Activated naive CD8-positive, alpha-beta T cell treated with anti-CD3 and anti-CD28 coated beads, Interleukin-2, amount 10 ng/mL, durations not matched to agents 7 days and 5 days (primary cell): ENCODE data around the gene CLIP1. TPM values are rescaled to one million over a fixed set of nuclear protein-coding genes. Genes with fewer than 3 reads are reported as not detected.
"Not testable (repeated sequence)": the region's sequence is repeated elsewhere in the genome, so short reads cannot be mapped to it uniquely, and the experiment has no call there.

Experiments
- ATAC-seq: fragments of 150-1000 bp; cut with Tn5 transposase; one replicate; pipeline ENCODE4 v1.10.0; 2021; ENCODE audit warnings: low read depth, moderate library complexity
- POLR2A ChIA-PET: fragments of 350-600 bp; sonication (Branson Sonifier 250); formaldehyde crosslinking; loops from one replicate; lab custom pipeline; 2021; ENCODE audit warnings: antibody characterized with exemption; lab: Charles Lee
- DNase-seq: peaks from one replicate; pipeline ENCODE4 v3.0.0; 2021
- H3K27ac Mint-ChIP-seq: one replicate; pipeline ENCODE4 v1.8.0; 2022; ENCODE audit warnings: mild to moderate bottlenecking, mixed read lengths
- H3K27me3 Mint-ChIP-seq: one replicate; pipeline ENCODE4 v1.8.0; 2022; ENCODE audit warnings: mild to moderate bottlenecking, moderate library complexity, mixed read lengths
- H3K36me3 Mint-ChIP-seq: one replicate; pipeline ENCODE4 v1.8.0; 2021; ENCODE audit warnings: mild to moderate bottlenecking, mixed read lengths
- H3K4me1 Mint-ChIP-seq: one replicate; pipeline ENCODE4 v1.8.0; 2021; ENCODE audit warnings: mixed read lengths
- H3K4me3 Mint-ChIP-seq: one replicate; pipeline ENCODE4 v1.8.0; 2022; ENCODE audit warnings: mild to moderate bottlenecking, moderate library complexity, mixed read lengths
- H3K9me3 Mint-ChIP-seq: one replicate; pipeline ENCODE4 v1.8.0; 2021; ENCODE audit warnings: mixed read lengths
- total RNA-seq, 2 experiments: library from RNA; stranded (reverse); gene quantifications; one replicate each; pipeline ENCODE4 v1.2.3, GENCODE V29; 2021

CLIP1 gene
- 10 to 100 TPM; 61.2 to 61.5 TPM for total RNA-seq

GRCh38 chr12:122421821-122422729 lies at the start of gene CLIP1:
TSS of gene CLIP1 (minus strand) at chr12:122422669. CDS start at chr12:122380452, 42,217 bp downstream.
- H3K9me3 Mint-ChIP-seq, result no peaks in the 10 kb centered on the region
- no peaks in the 10 kb centered on the region for H3K27me3 Mint-ChIP-seq
- DNase-seq (peak; percentile 81), ATAC-seq (peak; percentile 76)
- H3K27ac Mint-ChIP-seq, result peak within 1 kb of the TSS; percentile 89
- peak within 1 kb of the TSS; percentile 86 for H3K4me3 Mint-ChIP-seq
- POLR2A ChIA-PET, result interaction anchor here (0.6 to 1.1 kb wide), 7 partner anchors 8 to 104 kb away, joined by 3 to 6 read pairs (median 3); partner anchors contain the start of genes KNTC1, RSRC2 and ZCCHC8
- no peaks in the 10 kb centered on the region for H3K36me3 Mint-ChIP-seq
- peaks cover 22% of the 10 kb centered on the region for H3K4me1 Mint-ChIP-seq

GRCh38 chr12:122471324-122472226 lies 49.1 kb upstream of the CLIP1 start:
- H3K4me3 Mint-ChIP-seq, result no peak overlapping the region
- peak; percentile 53 for ATAC-seq

GRCh38 chr12:122470576-122470975 lies 48.1 kb upstream of the CLIP1 start:
- not testable (repeated sequence) for H3K27ac Mint-ChIP-seq, H3K27me3 Mint-ChIP-seq, H3K9me3 Mint-ChIP-seq, H3K36me3 Mint-ChIP-seq, ATAC-seq, H3K4me3 Mint-ChIP-seq
- DNase-seq, result peak; percentile 12
- POLR2A ChIA-PET, result interaction anchor here (1.8 to 2.5 kb wide), 2 partner anchors 49 to 71 kb away, joined by 6 to 12 read pairs; partner anchors contain the start of gene CLIP1
- peaks cover 12% of the 10 kb centered on the region for H3K4me1 Mint-ChIP-seq

More at GRCh38 chr12:122471324-122472226, 49.1 kb upstream of the CLIP1 start:
- H3K27ac Mint-ChIP-seq, result no peak overlapping the region
- POLR2A ChIA-PET, result interaction anchor here (0.6 to 2.5 kb wide), 7 partner anchors 14 to 139 kb away, joined by 3 to 12 read pairs (median 4); partner anchors contain the start of gene CLIP1
- peaks cover 12% of the 10 kb centered on the region for H3K4me1 Mint-ChIP-seq
- no peak for DNase-seq
- H3K36me3 Mint-ChIP-seq, result peaks cover 17% of the 10 kb centered on the region
- no peaks in the 10 kb centered on the region for H3K9me3 Mint-ChIP-seq
- H3K27me3 Mint-ChIP-seq, result no peaks in the 10 kb centered on the region

- ATAC-seq, H3K27ac Mint-ChIP-seq, H3K36me3 Mint-ChIP-seq, H3K27me3 Mint-ChIP-seq, H3K4me1 Mint-ChIP-seq, H3K9me3 Mint-ChIP-seq, H3K4me3 Mint-ChIP-seq, POLR2A ChIA-PET, DNase-seq: not testable (repeated sequence)
Observed at GRCh38 chr12:122469856-122470255, 47.4 kb upstream of the CLIP1 start.

- no peak for ATAC-seq
- Mint-ChIP-seq H3K27me3 (no peaks in the 10 kb centered on the region), H3K4me1 (peaks cover 6% of the 10 kb centered on the region), H3K27ac (no peak overlapping the region), H3K4me3 (no peak overlapping the region), H3K36me3 (no peaks in the 10 kb centered on the region), H3K9me3 (no peaks in the 10 kb centered on the region)
- DNase-seq, result peak; percentile 1
- POLR2A ChIA-PET, result no interaction called here
Observed at GRCh38 chr12:122467983-122468382, 45.5 kb upstream of the CLIP1 start.

GRCh38 chr12:122464317-122465042 lies 42.0 kb upstream of the CLIP1 start:
- H3K4me3 Mint-ChIP-seq, H3K36me3 Mint-ChIP-seq, H3K27me3 Mint-ChIP-seq, H3K9me3 Mint-ChIP-seq, DNase-seq, H3K27ac Mint-ChIP-seq, POLR2A ChIA-PET, ATAC-seq, H3K4me1 Mint-ChIP-seq: not testable (repeated sequence)

- DNase-seq (no peak), ATAC-seq (no peak)
- POLR2A ChIA-PET, result no interaction called here
- H3K4me1 Mint-ChIP-seq, result peaks cover 4% of the 10 kb centered on the region
- no peaks in the 10 kb centered on the region for H3K9me3 Mint-ChIP-seq
- H3K36me3 Mint-ChIP-seq, result no peaks in the 10 kb centered on the region
- no peak overlapping the region for H3K27ac Mint-ChIP-seq
- H3K4me3 Mint-ChIP-seq, result no peak overlapping the region
- H3K27me3 Mint-ChIP-seq, result no peaks in the 10 kb centered on the region
Observed at GRCh38 chr12:122460641-122461040, 38.2 kb upstream of the CLIP1 start.

- H3K27ac Mint-ChIP-seq, result no peak overlapping the region
- no peak overlapping the region for H3K4me3 Mint-ChIP-seq
- H3K27me3 Mint-ChIP-seq, result no peaks in the 10 kb centered on the region
- POLR2A ChIA-PET, result no interaction called here
- no peak for DNase-seq
- no peaks in the 10 kb centered on the region for H3K9me3 Mint-ChIP-seq
- no peaks in the 10 kb centered on the region for H3K36me3 Mint-ChIP-seq
- peaks cover 4% of the 10 kb centered on the region for H3K4me1 Mint-ChIP-seq
- no peak for ATAC-seq
Observed at GRCh38 chr12:122460061-122460460, 37.6 kb upstream of the CLIP1 start.

- peak; percentile 9 for DNase-seq
- POLR2A ChIA-PET, result no interaction called here
- ATAC-seq, result no peak
- H3K4me1 Mint-ChIP-seq, result peaks cover 6% of the 10 kb centered on the region
- no peaks in the 10 kb centered on the region for H3K9me3 Mint-ChIP-seq
- no peak overlapping the region for H3K4me3 Mint-ChIP-seq
- H3K36me3 Mint-ChIP-seq, result no peaks in the 10 kb centered on the region
- no peak overlapping the region for H3K27ac Mint-ChIP-seq
- no peaks in the 10 kb centered on the region for H3K27me3 Mint-ChIP-seq
Observed at GRCh38 chr12:122459211-122459610, 36.7 kb upstream of the CLIP1 start.

- H3K4me1 Mint-ChIP-seq, result peaks cover 12% of the 10 kb centered on the region
- ATAC-seq (no peak), DNase-seq (peak; percentile 24)
- POLR2A ChIA-PET, result no interaction called here
- no peaks in the 10 kb centered on the region for H3K9me3 Mint-ChIP-seq
- no peak overlapping the region for H3K27ac Mint-ChIP-seq
- no peaks in the 10 kb centered on the region for H3K27me3 Mint-ChIP-seq
- no peak overlapping the region for H3K4me3 Mint-ChIP-seq
- no peaks in the 10 kb centered on the region for H3K36me3 Mint-ChIP-seq
Observed at GRCh38 chr12:122458105-122459035, 35.9 kb upstream of the CLIP1 start.

GRCh38 chr12:122457627-122458026 lies 35.2 kb upstream of the CLIP1 start:
- Mint-ChIP-seq H3K36me3 (no peaks in the 10 kb centered on the region), H3K27ac (peak overlapping the region; percentile 21), H3K4me3 (no peak overlapping the region), H3K27me3 (no peaks in the 10 kb centered on the region), H3K9me3 (no peaks in the 10 kb centered on the region), H3K4me1 (peaks cover 19% of the 10 kb centered on the region)
- POLR2A ChIA-PET, result no interaction called here
- ATAC-seq (no peak), DNase-seq (peak; percentile 9)

- ATAC-seq (no peak), DNase-seq (no peak)
- Mint-ChIP-seq H3K27ac (peak overlapping the region; percentile 99), H3K9me3 (no peaks in the 10 kb centered on the region), H3K36me3 (no peaks in the 10 kb centered on the region), H3K4me1 (peaks cover 26% of the 10 kb centered on the region), H3K27me3 (no peaks in the 10 kb centered on the region), H3K4me3 (no peak overlapping the region)
- POLR2A ChIA-PET, result interaction anchor here (0.5 to 1.6 kb wide), 4 partner anchors 8 to 188 kb away, joined by 3 to 6 read pairs (median 4); partner anchors contain the start of gene ZCCHC8
Observed at GRCh38 chr12:122454739-122455138, 32.3 kb upstream of the CLIP1 start.
